HL-60 (cell line): ENCODE results near the gene CRHBP.

ENCODE experiments used
- DNase-seq, 2 experiments: peaks; one replicate each; pipeline ENCODE4 v3.0.0-alpha.2; 2010 to 2020; ENCODE audit warnings: low read depth in 1 of 2, low spot score in 1 of 2
- H3K27ac ChIP-seq: fragments of 250-450 bp; sonication (Bioruptor Pico); replicated peaks from 2 replicates; pipeline ENCODE4 v1.5.1; 2020; ENCODE audit warnings: mild to moderate bottlenecking, moderate library complexity
- H3K27me3 ChIP-seq: fragments of 250-450 bp; sonication (Bioruptor Pico); 2 replicates; pipeline ENCODE4 v1.5.1; 2021; ENCODE audit warnings: mild to moderate bottlenecking, moderate library complexity; ENCODE audit not compliant: insufficient read depth, poor library complexity, severe bottlenecking
- H3K4me3 ChIP-seq: replicated peaks from 2 replicates; pipeline ENCODE4 v1.5.1; 2011; ENCODE audit warnings: mild to moderate bottlenecking, control low read depth, low read length; ENCODE audit not compliant: insufficient read depth
- CTCF ChIP-seq: IDR thresholded peaks from one replicate; pipeline ENCODE4 v1.5.1; 2011; ENCODE audit warnings: low read length, control low read depth, inconsistent platforms; ENCODE audit not compliant: insufficient read depth
- GABPA ChIP-seq: IDR thresholded peaks from 2 replicates; pipeline ENCODE4 v1.6.1; 2012; ENCODE audit warnings: low read depth
- POLR2AphosphoS5 ChIP-seq: IDR thresholded peaks from 2 replicates; pipeline ENCODE4 v1.6.1; 2012; ENCODE audit warnings: low read depth
- REST ChIP-seq: IDR thresholded peaks from 2 replicates; pipeline ENCODE4 v1.6.1; 2012; ENCODE audit warnings: low read depth; ENCODE audit not compliant: insufficient replicate concordance
- SPI1 ChIP-seq: IDR thresholded peaks from 2 replicates; pipeline ENCODE4 v1.6.1; 2012; ENCODE audit warnings: low read depth, mild to moderate bottlenecking, borderline replicate concordance

Gene CRHBP

GRCh38 chr5:76971511-76971910 lies 18.7 kb downstream of the CRHBP start:
- Histone ChIP-seq H3K4me3 (no peak overlapping the region), H3K27ac (no peak overlapping the region), H3K27me3 (no peaks in the 10 kb centered on the region)
- TF ChIP-seq POLR2AphosphoS5 = no peak
- no peak for TF ChIP-seq REST
- TF ChIP-seq GABPA = no peak
- no peak for TF ChIP-seq CTCF
- TF ChIP-seq SPI1 = no peak
- no peak for DNase-seq

- Histone ChIP-seq H3K27me3 (no peaks in the 10 kb centered on the region), H3K27ac (no peak overlapping the region), H3K4me3 (no peak overlapping the region)
- no peak for TF ChIP-seq CTCF
- TF ChIP-seq GABPA = no peak
- TF ChIP-seq SPI1 = no peak
- no peak for DNase-seq
Observed at GRCh38 chr5:76972689-76973088, 19.8 kb downstream of the CRHBP start.

- DNase-seq = no peak
- Histone ChIP-seq H3K4me3 (no peak overlapping the region), H3K27me3 (no peaks in the 10 kb centered on the region), H3K27ac (no peak overlapping the region)
- TF ChIP-seq GABPA (no peak), SPI1 (peak; percentile 43; the same call in 1 of the 2 replicates)
Observed at GRCh38 chr5:76974785-76975184, 21.9 kb downstream of the CRHBP start.

- TF ChIP-seq POLR2AphosphoS5 = no peak
- no peak for TF ChIP-seq SPI1
- TF ChIP-seq GABPA = no peak
- TF ChIP-seq REST = no peak
- TF ChIP-seq CTCF = no peak
- H3K27ac ChIP-seq = no peak overlapping the region
- DNase-seq = no peak
- H3K4me3 ChIP-seq = no peak overlapping the region
- no peaks in the 10 kb centered on the region for H3K27me3 ChIP-seq
Observed at GRCh38 chr5:76978869-76979268, 26.0 kb downstream of the CRHBP start.
